ENCODE results near the gene SH2B3. TPM values are rescaled to one million over a fixed set of nuclear protein-coding genes. Genes with fewer than 3 reads are reported as not detected.

SH2B3 gene
- polyA plus RNA-seq = 3.0 and 4.4 TPM in 2 replicates
- polyA minus RNA-seq = 4.1 and 4.4 TPM in 2 replicates

- H3K9me3 ChIP-seq (ENCODE audit: low read length) = no peaks in the 10 kb centered on the region
- peak within 1 kb of the TSS; percentile 51 for H2AFZ ChIP-seq (ENCODE audit: low read depth, low read length)
- H3K27ac ChIP-seq (ENCODE audit: low read length) = no peak within 1 kb of the TSS
- no peaks in the 10 kb centered on the region for H3K9me2 ChIP-seq (ENCODE audit: insufficient read depth, low read length)
- peak within 1 kb of the TSS; percentile 75 for H3K4me3 ChIP-seq (ENCODE audit: low read length)
- no peaks in the 10 kb centered on the region for H3K36me3 ChIP-seq (ENCODE audit: insufficient read depth, low read length)
- peak within 1 kb of the TSS; percentile 73 for H3K4me2 ChIP-seq (ENCODE audit: low read length)
- H3K9ac ChIP-seq (ENCODE audit: low read length) = peak within 1 kb of the TSS; percentile 63
- no peaks in the 10 kb centered on the region for H3F3A ChIP-seq (ENCODE audit: insufficient read depth, low read length, poor library complexity, severe bottlenecking)
- TF ChIP-seq REST (IDR thresholded peaks at IDR 0.05; ENCODE audit: borderline replicate concordance) = no peak
- TF ChIP-seq MXI1 (conservative IDR thresholded peaks at IDR 0.05; ENCODE audit: poor library complexity, severe bottlenecking) = peak; percentile 27
- H3K27me3 ChIP-seq (ENCODE audit: insufficient read depth, low read depth, low read length) = peaks cover 16% of the 10 kb centered on the region
- no peaks in the 10 kb centered on the region for H3K79me2 ChIP-seq (replicated peaks; ENCODE audit: insufficient read depth, low read length)
- no peaks in the 10 kb centered on the region for H4K20me1 ChIP-seq (ENCODE audit: insufficient read depth)
Observed at GRCh38 chr12:111405859-111406473, at the start of gene SH2B3. Gene SH2B3, plus strand, starts transcription at chr12:111405923. Its CDS starts 12,223 bp downstream, at chr12:111418146.

- Histone ChIP-seq H3K4me2 (ENCODE audit: low read length) (no peak overlapping the region), H3K27me3 (ENCODE audit: insufficient read depth, low read depth, low read length) (no peaks in the 10 kb centered on the region), H3F3A (ENCODE audit: insufficient read depth, low read length, poor library complexity, severe bottlenecking) (no peaks in the 10 kb centered on the region), H4K20me1 (ENCODE audit: insufficient read depth) (no peaks in the 10 kb centered on the region), H3K27ac (ENCODE audit: low read length) (no peak overlapping the region), H3K79me2 (replicated peaks; ENCODE audit: insufficient read depth, low read length) (no peaks in the 10 kb centered on the region), H3K9me3 (ENCODE audit: low read length) (no peaks in the 10 kb centered on the region), H3K9me2 (ENCODE audit: insufficient read depth, low read length) (no peaks in the 10 kb centered on the region), H3K4me3 (ENCODE audit: low read length) (no peak overlapping the region), H3K9ac (ENCODE audit: low read length) (no peak overlapping the region), H3K36me3 (ENCODE audit: insufficient read depth, low read length) (no peaks in the 10 kb centered on the region), H2AFZ (ENCODE audit: low read depth, low read length) (no peak overlapping the region)
- TF ChIP-seq EP300 (conservative IDR thresholded peaks at IDR 0.05; ENCODE audit: poor library complexity, severe bottlenecking) = no peak
- TF ChIP-seq CTCF (IDR thresholded peaks at IDR 0.05; ENCODE audit: poor library complexity, severe bottlenecking) = no peak
- no peak for TF ChIP-seq REST (IDR thresholded peaks at IDR 0.05; ENCODE audit: borderline replicate concordance)
- no peak for TF ChIP-seq MXI1 (conservative IDR thresholded peaks at IDR 0.05; ENCODE audit: poor library complexity, severe bottlenecking)
- TF ChIP-seq SMC3 (conservative IDR thresholded peaks at IDR 0.05; ENCODE audit: poor library complexity) = no peak
- TF ChIP-seq TAF1 (IDR thresholded peaks at IDR 0.05; ENCODE audit: low read depth) = no peak
- no peak for TF ChIP-seq POLR2AphosphoS5 (IDR thresholded peaks at IDR 0.05)
- TF ChIP-seq EZH2 (IDR thresholded peaks at IDR 0.05; ENCODE audit: borderline replicate concordance, insufficient read depth, low read length, poor library complexity, severe bottlenecking) = no peak
- no peak for TF ChIP-seq RAD21 (conservative IDR thresholded peaks at IDR 0.05)
Observed at GRCh38 chr12:111359231-111359913, 46.4 kb upstream of the SH2B3 start.

Data from neural cell (in vitro differentiated cells).